ENCODE measurements around the gene STK32B. TPM values are rescaled to one million over a fixed set of nuclear protein-coding genes. Genes with fewer than 3 reads are reported as not detected.

STK32B gene
- total and polyA plus RNA-seq, 2 of the 8 experiments (the other 6 are each of a cell fraction or from before 2014, with no cell fraction given) = 2.3 to 2.5 TPM

GRCh38 chr4:5143306-5143861 lies 92.1 kb downstream of the STK32B start:
- Histone ChIP-seq H2BK5ac (ENCODE audit: low read depth, low read length) (no peak overlapping the region), H3K4me2 (ENCODE audit: insufficient read depth in 1 of 2, low read depth in 2 of 2, low read length in 2 of 2) (no peak overlapping the region), H3K9ac (replicated peaks in 1 of 4; ENCODE audit: extremely low read depth in 1 of 4, low read depth in 3 of 4, low read length in 3 of 4) (no peak overlapping the region), H4K20me1 (replicated peaks in 1 of 2; ENCODE audit: control insufficient read depth in 1 of 2, insufficient read depth in 2 of 2, low read length in 2 of 2) (no peaks in the 10 kb centered on the region), H3K14ac (ENCODE audit: insufficient read length) (no peak overlapping the region), H2BK12ac (ENCODE audit: low read depth, low read length) (no peak overlapping the region), H4K91ac (replicated peaks; ENCODE audit: insufficient read length, low read length) (no peak overlapping the region), H3K56ac (replicated peaks; ENCODE audit: insufficient read length, low read depth, low read length) (no peak overlapping the region), H2AK5ac (ENCODE audit: low read depth, low read length) (no peak overlapping the region), H3K23me2 (ENCODE audit: low read depth, low read length) (no peaks in the 10 kb centered on the region), H3K27ac (ENCODE audit: low read depth, low read length) (no peak overlapping the region), H3K79me2 (ENCODE audit: control insufficient read depth in 1 of 2, insufficient read depth in 2 of 2, low read length in 2 of 2) (no peaks in the 10 kb centered on the region), H4K8ac (ENCODE audit: extremely low read depth, insufficient read depth, low read length) (no peak overlapping the region), H2BK15ac (ENCODE audit: low read length) (no peak overlapping the region), H3K36me3 (ENCODE audit: control insufficient read depth in 2 of 4, insufficient read depth in 4 of 4, low read length in 3 of 4) (no peaks in the 10 kb centered on the region), H3K9me3 (ENCODE audit: insufficient read depth in 2 of 2, low read depth in 1 of 2, low read length in 1 of 2) (no peaks in the 10 kb centered on the region), H3K79me1 (ENCODE audit: low read depth, low read length) (no peaks in the 10 kb centered on the region), H3K27me3 (replicated peaks in 1 of 4; ENCODE audit: control insufficient read depth in 3 of 4, extremely low read depth in 1 of 4, insufficient read depth in 3 of 4, low read length in 3 of 4) (no peaks in the 10 kb centered on the region), H2AFZ (ENCODE audit: low read length) (no peak overlapping the region), H3K23ac (ENCODE audit: insufficient read length) (no peak overlapping the region), H2BK120ac (replicated peaks; ENCODE audit: low read depth, low read length) (no peak overlapping the region), H3K18ac (ENCODE audit: extremely low read depth, low read length) (no peak overlapping the region), H3K4me1 (replicated peaks in 1 of 4; ENCODE audit: control insufficient read depth in 3 of 4, insufficient read depth in 4 of 4, low read length in 3 of 4) (no peaks in the 10 kb centered on the region), H4K5ac (ENCODE audit: insufficient read length, low read depth, low read length) (no peak overlapping the region), H3K4me3 (ENCODE audit: extremely low read depth in 1 of 4, insufficient read depth in 2 of 4, low read depth in 3 of 4, low read length in 4 of 4) (no peak overlapping the region), H2BK20ac (ENCODE audit: low read length) (no peak overlapping the region), H3K4ac (replicated peaks; ENCODE audit: insufficient read length, low read depth, low read length) (no peak overlapping the region)
- DNase-seq (ENCODE audit: low read depth in 1 of 2, low spot score in 2 of 2) (no peak), FAIRE-seq (no peak)
- ChIA-PET POLR2A (ENCODE audit: partially characterized antibody) (no interaction called here), CTCF (ENCODE audit: partially characterized antibody) (interaction anchor here (0.7 kb wide), 2 partner anchors 23 to 142 kb away, joined by 3 read pairs; no protein-coding TSS in a partner anchor)
- WGBS, 2 experiments (ENCODE audit: extremely low coverage in 1 of 2, insufficient coverage in 1 of 2, insufficient read length in 1 of 2, insufficient replicate concordance in 2 of 2, low coverage in 1 of 2, low lambda C conversion rate in 2 of 2, missing lambda C conversion rate in 1 of 2) = 91% methylated on average over 3 of the region's 3 CpGs; no CpG with 5 or more reads in 1 of the 2 experiments
- TF ChIP-seq GABPA (IDR thresholded peaks at IDR 0.05; ENCODE audit: borderline replicate concordance, insufficient read depth, low read length) = no peak
- TF ChIP-seq SUZ12 (IDR thresholded peaks at IDR 0.05; ENCODE audit: low read length) = no peak
- no peak for TF ChIP-seq ATF3 (IDR thresholded peaks at IDR 0.05; ENCODE audit: insufficient read depth, low read depth, low read length)
- no peak for TF ChIP-seq YY1 (IDR thresholded peaks at IDR 0.05; ENCODE audit: low read depth, low read length)
- no peak for TF ChIP-seq SAP30 (IDR thresholded peaks at IDR 0.05; ENCODE audit: insufficient read depth, insufficient replicate concordance, low read length)
- TF ChIP-seq BRCA1 (IDR thresholded peaks at IDR 0.05; ENCODE audit: low read depth, low read length) = no peak
- no peak for TF ChIP-seq KDM1A (IDR thresholded peaks at IDR 0.05; ENCODE audit: borderline replicate concordance, low read length)
- no peak for TF ChIP-seq EGR1 (IDR thresholded peaks at IDR 0.05; ENCODE audit: borderline replicate concordance, low read depth, low read length)
- no peak for TF ChIP-seq ZNF274 (IDR thresholded peaks at IDR 0.05; ENCODE audit: borderline replicate concordance, extremely low read depth, low read length)
- no peak for TF ChIP-seq EP300 (IDR thresholded peaks at IDR 0.05; ENCODE audit: borderline replicate concordance in 1 of 2, low read depth in 2 of 2, low read length in 2 of 2)
- no peak for TF ChIP-seq HDAC2 (IDR thresholded peaks at IDR 0.05; ENCODE audit: borderline replicate concordance in 1 of 2, low read depth in 2 of 2, low read length in 2 of 2)
- TF ChIP-seq KDM5A (IDR thresholded peaks at IDR 0.05; ENCODE audit: low read length) = no peak
- TF ChIP-seq SP1 (IDR thresholded peaks at IDR 0.05; ENCODE audit: low read depth, low read length) = no peak

Data from H1 (cell line).